Fibroblast of villous mesenchyme (primary cell): Measurements from ENCODE around the gene LDB2. TPM values are rescaled to one million over a fixed set of nuclear protein-coding genes. Genes with fewer than 3 reads are reported as not detected.

ENCODE experiments used
- DNase-seq: peaks from one replicate; pipeline ENCODE4 v3.0.0-alpha.2; 2010; ENCODE audit warnings: low read depth
- H3K4me3 ChIP-seq: 2 replicates; pipeline ENCODE4 v1.5.1; 2011; ENCODE audit warnings: low read depth, mild to moderate bottlenecking, low read length
- total RNA-seq: library from RNA; depleted of rRNA; stranded (reverse); fragments of >200 nt; gene quantifications from 2 replicates; pipeline ENCODE4 v1.2.3, GENCODE V29; 2012
- TF ChIP-seq, protein P1 (sequence below): IDR thresholded peaks from 2 replicates; pipeline ENCODE4 v1.5.1; 2012; ENCODE audit warnings: low read depth, mild to moderate bottlenecking, low read length; ENCODE audit not compliant: insufficient read depth

The LDB2 gene
- total RNA-seq, 1 donor: 19.9 TPM

DNA sequence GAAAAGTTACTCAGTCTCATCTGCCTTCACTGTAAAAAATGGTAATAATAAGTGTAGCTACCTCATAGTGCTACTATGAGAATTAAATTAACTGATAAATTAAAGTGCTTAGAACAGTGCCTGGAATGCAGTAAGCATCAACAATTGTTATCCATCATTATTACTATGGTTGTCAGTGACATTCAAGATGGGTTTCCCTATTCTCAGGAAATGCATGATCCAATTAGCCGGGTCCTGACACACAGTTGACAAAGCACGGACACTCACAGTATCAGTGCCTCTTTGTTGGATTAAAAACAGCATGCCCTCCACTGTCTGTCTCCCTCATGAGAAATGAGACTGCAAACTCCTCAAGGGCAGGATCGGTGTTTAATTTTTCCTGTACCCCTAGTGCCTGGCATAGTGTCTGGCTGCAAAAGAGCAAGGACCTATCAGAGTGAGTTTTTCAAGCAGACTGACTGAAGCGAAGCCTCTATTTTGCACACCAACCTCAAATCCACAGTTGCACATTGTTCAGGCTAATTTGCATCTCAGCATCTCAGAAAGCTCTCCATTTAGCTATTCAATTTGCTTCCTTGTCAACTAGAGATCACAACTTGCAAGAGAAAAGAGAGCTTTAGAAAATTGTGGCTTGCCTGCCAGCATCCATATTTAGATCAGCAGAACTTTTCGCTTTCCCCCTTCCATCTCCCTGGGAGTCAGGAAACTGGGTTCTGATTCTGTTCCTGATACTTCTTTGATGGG lies 122.9 kb downstream of the LDB2 start:
- TF ChIP-seq, protein P1, sequence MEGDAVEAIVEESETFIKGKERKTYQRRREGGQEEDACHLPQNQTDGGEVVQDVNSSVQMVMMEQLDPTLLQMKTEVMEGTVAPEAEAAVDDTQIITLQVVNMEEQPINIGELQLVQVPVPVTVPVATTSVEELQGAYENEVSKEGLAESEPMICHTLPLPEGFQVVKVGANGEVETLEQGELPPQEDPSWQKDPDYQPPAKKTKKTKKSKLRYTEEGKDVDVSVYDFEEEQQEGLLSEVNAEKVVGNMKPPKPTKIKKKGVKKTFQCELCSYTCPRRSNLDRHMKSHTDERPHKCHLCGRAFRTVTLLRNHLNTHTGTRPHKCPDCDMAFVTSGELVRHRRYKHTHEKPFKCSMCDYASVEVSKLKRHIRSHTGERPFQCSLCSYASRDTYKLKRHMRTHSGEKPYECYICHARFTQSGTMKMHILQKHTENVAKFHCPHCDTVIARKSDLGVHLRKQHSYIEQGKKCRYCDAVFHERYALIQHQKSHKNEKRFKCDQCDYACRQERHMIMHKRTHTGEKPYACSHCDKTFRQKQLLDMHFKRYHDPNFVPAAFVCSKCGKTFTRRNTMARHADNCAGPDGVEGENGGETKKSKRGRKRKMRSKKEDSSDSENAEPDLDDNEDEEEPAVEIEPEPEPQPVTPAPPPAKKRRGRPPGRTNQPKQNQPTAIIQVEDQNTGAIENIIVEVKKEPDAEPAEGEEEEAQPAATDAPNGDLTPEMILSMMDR: no peak
- no peak for DNase-seq
- H3K4me3 ChIP-seq: no peak overlapping the region

DNA sequence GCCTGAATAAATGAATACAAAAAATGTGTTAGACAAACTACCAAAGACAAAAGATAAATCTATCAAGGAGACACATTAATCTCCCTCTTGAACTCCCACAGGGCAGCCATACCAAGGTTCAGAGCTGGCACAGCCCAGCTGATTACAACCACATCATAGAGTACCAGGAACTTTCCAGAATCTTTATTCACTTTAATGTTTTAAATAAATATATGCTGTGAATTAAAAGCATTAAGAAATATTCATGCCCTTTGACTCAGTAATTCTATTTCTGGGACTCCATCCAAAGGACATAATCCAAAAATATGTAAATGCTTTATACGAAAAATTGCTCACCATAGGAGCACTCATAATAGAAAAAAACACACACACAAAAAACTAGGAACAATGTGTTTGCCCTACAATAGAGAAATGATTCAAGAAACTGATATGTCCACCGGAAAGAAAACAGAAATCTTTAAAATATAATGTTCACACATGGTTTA lies 126.0 kb downstream of the LDB2 start:
- H3K4me3 ChIP-seq: no peak overlapping the region
- TF ChIP-seq, protein P1: no peak
- peak; percentile 27 for DNase-seq

DNA sequence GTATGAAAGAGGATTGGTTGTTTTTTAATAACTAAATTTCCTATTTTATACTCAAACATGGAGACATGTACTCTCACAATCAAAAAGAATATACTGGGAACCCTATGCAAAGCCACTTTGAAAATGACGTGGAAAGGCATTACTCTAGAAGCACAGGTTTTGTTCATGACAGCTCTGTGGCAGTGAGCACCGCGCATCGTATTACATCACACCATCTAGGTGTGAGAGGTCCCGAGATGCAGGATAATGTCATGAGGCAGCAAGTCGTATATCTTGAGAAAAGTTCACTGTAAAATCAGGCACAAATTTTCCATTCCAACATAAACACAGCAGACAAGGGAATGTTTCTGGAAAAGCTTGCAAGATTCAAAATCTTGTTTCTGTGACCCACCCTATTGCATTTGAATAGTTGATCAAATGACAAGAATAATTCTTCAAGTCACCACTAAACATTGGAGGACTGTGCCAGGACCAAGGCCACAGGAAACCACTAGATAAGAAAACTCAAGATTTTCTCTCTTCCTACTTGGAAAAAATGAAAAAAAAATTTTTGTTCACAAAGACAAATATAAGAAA lies 127.6 kb downstream of the LDB2 start:
- TF ChIP-seq, protein P1: no peak
- H3K4me3 ChIP-seq: no peak overlapping the region
- DNase-seq: no peak

DNA sequence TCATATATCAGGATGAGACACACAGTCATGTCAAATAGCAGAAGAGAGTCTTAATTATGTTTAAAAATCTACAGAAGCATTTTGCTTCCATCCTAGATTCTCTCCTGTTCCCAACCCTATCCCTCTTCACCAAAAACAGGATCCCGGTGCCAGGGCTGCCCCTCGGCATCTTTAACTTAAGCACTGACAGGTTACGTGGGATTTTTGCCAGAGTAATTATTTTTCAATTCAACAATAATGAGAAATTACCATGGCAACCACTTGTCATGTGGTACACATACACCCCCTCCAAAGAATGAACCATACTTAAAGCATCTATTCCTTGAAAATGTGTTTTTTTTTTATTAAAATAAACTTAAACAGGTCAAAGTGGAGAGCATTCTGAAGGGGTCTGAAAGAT lies 130.6 kb downstream of the LDB2 start:
- no peak for DNase-seq
- TF ChIP-seq, protein P1: no peak
- H3K4me3 ChIP-seq: no peak overlapping the region

DNA sequence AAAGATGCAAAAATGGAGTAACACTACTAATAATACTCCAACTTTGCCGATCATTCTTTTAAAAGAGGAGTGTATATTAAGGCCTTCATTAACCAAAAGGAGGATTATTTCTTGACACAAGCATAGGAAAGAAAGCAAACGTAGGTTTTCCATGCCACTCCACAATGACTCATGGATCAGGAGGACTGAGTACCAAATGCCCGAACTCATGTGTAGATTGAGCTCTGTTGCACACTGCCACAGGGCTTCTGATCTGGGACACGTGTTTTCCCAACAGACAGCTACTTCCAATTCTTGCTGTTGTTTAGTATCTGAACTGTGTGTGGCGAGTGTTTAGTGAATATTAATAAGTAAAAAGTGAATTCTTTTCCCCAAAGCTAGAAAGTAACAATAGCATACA lies 131.2 kb downstream of the LDB2 start:
- DNase-seq: no peak
- TF ChIP-seq, protein P1: no peak
- no peak overlapping the region for H3K4me3 ChIP-seq

DNA sequence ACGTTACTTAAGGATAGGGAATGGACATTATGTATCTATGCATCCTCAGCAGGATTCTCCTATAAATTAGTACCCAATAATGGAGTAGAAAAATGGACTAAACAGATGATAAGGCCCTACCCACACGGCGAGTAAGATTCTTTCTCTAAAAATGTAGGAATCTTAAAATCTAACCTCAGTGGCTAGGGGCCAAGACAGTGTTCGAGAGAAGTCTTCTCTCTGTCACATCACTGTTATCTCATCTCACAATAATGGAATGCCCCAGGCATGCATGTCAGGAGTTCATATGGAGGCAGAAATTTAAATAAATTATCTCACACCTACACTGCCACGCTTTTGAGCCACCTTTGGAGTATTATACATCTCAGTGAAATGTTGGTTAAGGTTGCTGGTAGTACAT lies 132.9 kb downstream of the LDB2 start:
- TF ChIP-seq, protein P1: no peak
- no peak overlapping the region for H3K4me3 ChIP-seq
- no peak for DNase-seq
